HG03066 (cell line): ENCODE data around the gene SCN1B.
"Not testable (repeated sequence)": the region's sequence is repeated elsewhere in the genome, so short reads cannot be mapped to it uniquely, and the experiment has no call there.

Experiments used
- ATAC-seq: cut with Tn5 transposase; IDR thresholded peaks from one replicate; pipeline ENCODE4 v1.9.1; 2021; ENCODE audit warnings: low read depth; ENCODE audit not compliant: unreplicated experiment

The SCN1B gene

GRCh38 chr19:35015954-35016351 lies 14.3 kb upstream of the SCN1B start:
- ATAC-seq, result no peak

DNA sequence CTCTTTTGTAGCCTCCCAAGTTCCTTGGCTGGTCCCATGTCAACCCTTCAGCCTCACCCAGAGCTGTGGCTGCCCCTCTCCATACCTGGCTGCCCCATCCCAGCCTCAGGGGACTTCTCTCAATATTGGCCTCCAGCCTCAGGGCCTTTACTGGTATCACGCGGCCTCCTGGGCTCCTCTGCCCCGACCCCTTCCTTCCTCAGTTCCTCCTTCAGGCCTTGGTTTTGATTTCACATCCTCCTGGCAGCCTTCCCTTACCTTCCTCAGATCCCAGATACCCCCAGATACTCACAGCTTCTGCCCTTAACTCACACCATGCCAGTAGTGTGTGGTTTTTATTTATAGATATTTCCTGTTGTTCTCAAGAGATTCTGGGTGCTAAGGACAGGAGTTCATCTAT lies 12.8 kb upstream of the SCN1B start:
- no peak for ATAC-seq

DNA sequence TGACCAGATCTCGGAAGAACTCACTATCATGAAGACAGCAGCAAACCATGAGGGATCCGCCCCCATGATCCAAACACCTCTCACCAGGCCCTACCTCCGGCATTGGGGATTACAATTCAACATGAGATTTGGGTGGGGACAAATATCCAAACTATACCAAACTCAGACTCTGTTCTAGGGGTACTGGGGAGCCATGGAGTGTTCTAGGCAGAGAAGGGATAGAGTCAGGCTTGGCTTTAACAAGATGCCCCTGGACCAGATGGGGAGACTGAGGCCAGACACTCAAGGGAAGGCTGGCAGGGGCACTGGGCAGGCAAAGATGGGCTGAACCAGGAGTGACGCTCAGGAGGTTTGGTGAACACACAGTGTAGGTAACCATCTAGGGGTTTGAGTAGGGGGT lies 11.9 kb upstream of the SCN1B start:
- no peak for ATAC-seq

DNA sequence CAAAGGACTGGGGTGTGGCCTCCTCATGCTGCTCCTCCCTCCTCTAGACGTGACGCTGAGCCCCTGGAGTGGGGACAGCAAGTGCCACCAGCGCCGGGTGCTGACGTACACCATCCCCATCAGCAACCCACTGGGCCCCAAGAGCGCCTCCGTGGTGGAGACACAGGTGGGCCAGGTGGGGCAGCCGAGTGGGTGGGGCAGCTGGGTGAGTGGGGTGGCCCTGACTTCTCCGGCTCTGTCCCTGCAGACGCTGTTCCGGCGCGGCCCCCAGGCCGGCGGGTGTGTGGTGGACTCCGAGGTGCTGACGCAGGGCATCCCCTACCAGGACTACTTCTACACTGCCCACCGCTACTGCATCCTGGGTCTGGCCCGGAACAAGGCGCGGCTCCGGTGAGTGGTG lies 11.1 kb upstream of the SCN1B start:
- ATAC-seq, result no peak

- ATAC-seq, result no peak
These were observed 9.3 kb upstream of the SCN1B start for GRCh38 chr19:35021016-35021415.

- ATAC-seq, result no peak
These were observed 8.7 kb upstream of the SCN1B start for GRCh38 chr19:35021596-35021995.

- no peak for ATAC-seq
These were observed 7.8 kb upstream of the SCN1B start for GRCh38 chr19:35022460-35022859.

DNA sequence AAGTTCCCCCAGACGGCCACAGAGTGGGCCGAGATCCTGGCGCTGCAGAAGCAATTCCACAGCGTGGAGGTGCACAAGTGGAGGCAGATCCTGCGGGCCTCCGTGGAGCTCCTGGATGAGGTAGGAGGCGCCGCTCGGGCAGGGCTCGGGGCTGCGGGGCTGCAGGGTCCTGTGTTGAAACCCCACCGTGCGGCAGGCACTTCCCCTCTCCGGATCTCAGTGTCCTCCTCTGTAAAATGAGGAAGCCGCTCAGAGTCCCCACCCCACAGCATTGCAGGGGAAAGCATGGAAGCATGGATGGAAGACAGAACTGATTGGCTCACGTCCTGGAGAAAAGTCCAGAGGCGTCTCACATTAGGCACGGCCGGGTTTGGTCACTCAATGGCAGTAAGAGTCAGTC lies 6.8 kb upstream of the SCN1B start:
- ATAC-seq, result no peak

DNA sequence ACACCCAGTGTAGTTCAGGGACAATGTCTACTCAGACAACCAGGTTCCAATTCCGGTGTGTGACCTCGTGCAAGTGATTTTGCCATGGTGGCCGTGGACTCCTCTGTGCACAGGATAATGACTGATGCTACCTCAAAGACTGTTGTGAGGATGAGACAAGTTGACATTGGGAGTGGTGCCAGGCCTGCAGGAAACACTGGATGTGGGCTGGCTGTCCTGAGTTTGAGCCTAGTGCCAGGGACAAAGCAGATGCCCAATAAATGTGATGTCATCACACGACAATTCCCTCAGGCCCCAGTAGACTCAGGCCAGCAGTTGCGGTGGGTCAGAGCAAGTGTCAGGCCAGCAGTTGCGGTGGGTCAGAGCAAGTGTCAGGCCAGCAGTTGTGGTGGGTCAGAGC lies 6.2 kb upstream of the SCN1B start:
- no peak for ATAC-seq

DNA sequence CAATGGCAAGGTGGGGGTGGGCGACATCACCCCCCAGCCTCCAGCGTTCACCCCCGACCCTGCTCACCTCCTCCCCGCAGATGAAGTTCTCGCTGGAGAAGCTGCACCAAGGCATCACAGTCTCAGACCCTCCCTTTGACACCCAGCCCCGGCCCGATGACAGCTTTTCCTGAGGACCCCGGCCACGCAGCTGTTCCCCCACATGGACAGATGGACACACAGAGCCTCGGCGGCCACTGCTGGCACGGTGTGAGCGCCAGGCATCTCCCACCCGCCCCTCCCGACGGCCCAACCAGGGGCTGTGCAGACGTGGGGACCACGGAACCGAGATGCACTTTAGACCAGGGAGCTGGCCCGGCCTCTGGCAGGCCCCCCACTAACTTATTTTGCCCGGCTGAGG lies 4.3 kb upstream of the SCN1B start:
- ATAC-seq, result no peak

GRCh38 chr19:35026418-35026817 lies 3.9 kb upstream of the SCN1B start:
- ATAC-seq, result no peak

DNA sequence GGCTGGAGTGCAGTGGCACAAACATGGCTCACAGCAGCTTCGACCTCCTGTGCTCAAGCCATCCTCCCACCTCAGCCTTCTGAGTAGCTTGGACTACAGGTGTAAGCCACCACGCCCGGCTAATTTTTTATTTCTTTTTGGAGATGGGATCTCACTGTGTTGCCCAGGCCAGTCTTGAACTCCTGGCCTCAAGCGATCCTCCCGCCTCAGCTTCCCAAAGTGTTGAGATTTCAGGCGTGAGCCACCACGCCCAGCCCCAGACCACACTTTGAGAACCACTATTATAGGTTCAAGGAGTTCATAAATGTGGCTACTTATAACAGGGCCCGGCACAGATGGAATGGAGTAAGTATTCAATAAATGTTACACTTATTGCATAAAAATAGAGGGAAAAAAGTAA lies 3.3 kb upstream of the SCN1B start:
- ATAC-seq, result no peak

GRCh38 chr19:35027851-35028599 lies 2.2 kb upstream of the SCN1B start:
- no peak for ATAC-seq

- ATAC-seq, result not testable (repeated sequence)
These were observed 1.7 kb upstream of the SCN1B start for GRCh38 chr19:35028600-35028885.

DNA sequence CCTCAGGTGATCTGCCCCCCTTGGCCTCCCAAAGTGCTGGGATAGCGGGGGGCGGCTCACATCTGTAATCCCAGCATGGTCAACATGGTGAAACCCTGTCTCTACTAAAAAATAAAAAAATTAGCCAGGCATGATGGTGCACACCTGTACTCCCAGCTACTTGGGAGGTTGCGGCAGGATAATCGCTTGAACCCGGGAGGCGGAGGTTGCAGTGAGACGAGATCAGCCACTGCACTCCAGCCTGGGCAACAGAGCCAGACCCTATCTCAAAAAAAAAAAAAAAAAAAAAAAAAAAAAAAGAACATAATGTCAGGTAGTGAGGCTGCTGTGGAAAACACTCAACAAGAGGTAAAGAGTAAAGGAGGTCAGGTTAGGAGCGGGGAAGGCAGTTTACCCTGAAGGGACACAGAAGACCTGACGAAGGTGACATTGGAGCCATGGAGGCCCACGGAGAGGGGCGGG lies 964 bp upstream of the SCN1B start:
- ATAC-seq, result not testable (repeated sequence)

DNA sequence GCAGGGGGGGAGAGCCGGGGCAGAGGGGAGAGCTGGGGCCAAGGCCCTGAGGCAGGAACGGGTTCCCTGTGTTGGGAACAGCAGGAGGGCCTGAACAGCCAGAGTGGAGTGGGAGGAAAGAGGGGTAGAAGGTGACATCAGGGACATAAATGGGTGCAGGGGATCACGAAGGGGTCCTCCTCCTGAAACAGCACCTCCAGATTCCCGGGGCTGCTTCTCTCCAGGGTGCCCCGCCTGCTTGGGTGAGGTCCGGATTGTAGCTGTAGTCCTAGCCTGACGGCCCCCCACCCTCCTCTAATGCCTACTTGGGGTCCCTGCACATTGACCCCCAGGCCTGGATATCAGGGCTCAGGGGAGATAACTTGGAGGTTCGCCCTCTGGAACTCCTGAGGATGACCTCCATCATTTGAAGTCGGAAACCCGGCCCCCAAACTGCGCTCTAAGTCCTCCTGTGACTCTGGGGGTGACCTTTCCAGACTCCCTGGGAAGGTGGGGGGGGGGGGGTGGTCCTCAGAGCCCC lies 473 bp upstream of the SCN1B start:
- no peak for ATAC-seq

DNA sequence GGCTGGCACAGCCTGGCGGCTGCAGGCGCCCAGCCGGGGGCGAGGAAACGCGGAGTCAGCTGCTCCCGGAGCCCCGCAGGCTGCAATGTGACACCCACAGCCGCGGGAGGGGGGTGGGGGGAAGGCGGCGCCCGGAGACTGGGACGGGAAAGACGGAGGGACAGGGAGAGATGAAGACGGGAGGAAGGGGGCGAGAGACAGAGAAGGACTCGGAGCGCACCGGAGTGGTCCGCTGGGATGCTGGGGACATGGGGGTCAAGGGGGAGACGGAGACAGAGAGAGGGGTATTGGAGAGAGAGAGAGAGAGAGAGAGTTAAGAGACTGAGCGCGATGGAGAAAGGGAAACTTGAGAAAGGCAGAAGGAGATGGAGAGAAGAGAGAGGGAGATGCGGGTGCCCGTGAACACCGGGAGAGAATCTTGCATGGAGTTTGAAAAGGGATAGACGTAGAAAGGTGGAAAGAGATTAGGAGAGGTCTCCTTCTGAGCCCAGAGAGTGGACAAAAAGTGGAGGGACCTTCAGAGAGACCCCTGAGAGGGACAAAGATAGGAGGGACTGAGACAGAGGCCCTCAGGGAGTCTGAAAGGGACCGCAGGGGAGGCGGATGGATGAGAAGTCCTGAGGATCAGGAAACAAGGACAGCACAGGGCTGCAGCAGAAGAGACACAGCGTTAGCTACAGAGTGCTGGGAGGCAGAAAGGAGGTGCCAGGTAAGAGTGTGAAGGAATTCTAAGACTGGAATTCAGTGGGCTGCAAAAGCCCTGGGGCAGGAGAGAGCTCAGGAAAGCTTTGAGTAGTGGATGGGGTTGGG lies 1.0 kb downstream of the SCN1B start:
- ATAC-seq, result no peak

- ATAC-seq, result no peak
These were observed 2.1 kb downstream of the SCN1B start for GRCh38 chr19:35032356-35032865.

DNA sequence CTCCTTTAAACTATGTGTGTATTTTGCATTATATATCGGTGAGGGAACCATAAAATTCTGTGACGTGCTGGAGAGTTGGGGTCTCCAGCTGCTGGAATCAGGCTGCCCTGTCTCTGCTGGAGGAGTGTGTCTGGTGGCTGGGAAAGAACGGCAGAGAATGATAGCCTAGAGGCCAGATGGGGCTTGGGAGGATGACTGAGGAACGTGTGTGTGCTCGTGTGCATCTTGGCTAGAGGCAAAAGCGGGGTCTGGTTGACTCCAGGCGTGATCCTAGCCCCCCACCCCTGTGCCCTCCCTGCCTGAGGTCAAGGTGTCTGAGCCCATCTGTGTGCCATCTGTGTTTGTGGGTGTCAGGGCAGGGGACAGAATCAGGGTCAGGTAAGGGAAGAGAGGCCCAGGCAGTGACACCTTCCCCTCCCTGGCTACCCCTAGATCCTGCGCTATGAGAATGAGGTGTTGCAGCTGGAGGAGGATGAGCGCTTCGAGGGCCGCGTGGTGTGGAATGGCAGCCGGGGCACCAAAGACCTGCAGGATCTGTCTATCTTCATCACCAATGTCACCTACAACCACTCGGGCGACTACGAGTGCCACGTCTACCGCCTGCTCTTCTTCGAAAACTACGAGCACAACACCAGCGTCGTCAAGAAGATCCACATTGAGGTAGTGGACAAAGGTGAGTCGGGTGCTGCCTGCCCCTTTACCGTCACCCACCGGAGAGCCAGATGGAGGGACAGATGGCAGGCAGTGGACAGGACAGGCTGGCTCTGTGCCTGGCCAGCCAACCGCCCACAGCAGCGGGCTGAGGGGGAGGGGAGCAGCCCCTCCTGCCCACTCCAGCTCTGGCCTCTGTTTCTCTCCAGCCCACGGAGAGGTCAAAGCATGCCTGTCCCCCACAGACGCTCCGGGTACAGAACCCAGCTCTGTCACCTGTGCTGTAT lies 3.1 kb downstream of the SCN1B start:
- ATAC-seq, result no peak

DNA sequence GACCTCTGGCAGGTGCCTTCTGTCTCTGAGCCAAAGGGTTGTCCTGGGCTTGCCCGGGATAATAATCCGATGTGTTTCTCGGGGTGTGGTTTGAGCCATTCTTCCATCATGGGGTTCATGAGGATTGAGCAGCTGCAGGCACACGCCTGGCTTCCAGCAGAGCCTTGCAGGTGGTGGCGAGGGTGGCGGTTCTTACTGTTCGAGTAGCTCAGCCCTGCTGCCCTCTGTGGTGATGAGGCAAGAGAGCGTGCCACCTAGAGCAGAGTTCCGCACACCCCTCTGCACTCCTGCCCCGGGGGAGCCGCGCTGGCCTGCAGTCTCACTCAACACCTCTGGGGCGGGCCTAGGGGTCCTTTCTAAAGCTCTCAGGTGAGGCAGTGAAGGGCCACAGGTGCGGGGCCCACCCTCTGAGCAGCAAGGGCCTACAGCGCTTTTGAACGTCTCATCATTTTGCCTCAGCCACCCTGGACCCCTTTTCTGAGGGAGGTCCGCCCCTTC lies 3.8 kb downstream of the SCN1B start:
- no peak for ATAC-seq
